Measurements from ENCODE around the gene FAM20C. TPM values are rescaled to one million over a fixed set of nuclear protein-coding genes. Genes with fewer than 3 reads are reported as not detected.

The FAM20C gene
- total RNA-seq, 4 donors from 2014 or later = 46.5 to 79.2 (median 69.8) TPM

DNA sequence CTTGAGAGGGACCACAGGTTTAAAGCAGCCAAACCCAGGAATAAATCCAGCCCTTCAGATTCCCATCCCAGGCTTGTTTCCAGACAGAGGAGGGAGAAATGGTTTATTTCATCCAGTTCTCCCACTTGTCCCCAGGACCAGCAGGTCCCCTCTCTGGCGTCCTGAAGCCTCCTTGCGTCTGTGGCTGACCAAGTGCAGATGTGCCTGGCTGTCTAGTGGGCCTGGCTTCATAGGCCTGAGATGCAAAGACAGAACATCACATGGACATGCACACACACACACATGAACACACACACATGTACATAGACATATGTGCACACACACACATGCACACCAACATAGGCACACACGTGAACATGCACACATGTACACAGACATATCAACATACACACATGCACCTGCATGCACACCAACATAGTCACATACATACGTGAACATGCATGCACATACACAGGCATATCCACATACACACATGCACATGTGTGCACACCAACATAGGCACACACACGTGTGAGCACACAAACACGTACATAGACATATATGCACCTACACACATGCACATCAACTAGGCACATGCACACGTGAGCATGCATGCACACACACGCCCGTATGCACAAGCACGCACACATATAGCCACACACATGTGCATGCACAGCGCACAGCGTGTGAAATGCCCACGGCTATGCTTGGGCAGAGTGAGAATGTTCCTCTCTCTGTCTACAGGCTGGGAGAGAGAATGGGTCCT lies 108.3 kb downstream of the FAM20C start:
- no peak for DNase-seq (ENCODE audit: extremely low spot score)
- no peak for TF ChIP-seq EP300 (IDR thresholded peaks at IDR 0.05)
- no peaks in the 10 kb centered on the region for H3K9me3 ChIP-seq
- H3K36me3 ChIP-seq = no peaks in the 10 kb centered on the region
- no peak overlapping the region for H3K27ac ChIP-seq (replicated peaks in 1 of 4)
- H3K4me3 ChIP-seq = no peak overlapping the region
- no peaks in the 10 kb centered on the region for H3K4me1 ChIP-seq
- 94% methylated on average over 13 of the region's 13 CpGs for WGBS
- H3K27me3 ChIP-seq = peaks cover 0 to 33% (median 0%) of the 10 kb centered on the region in 4 donors
- intact Hi-C loops (cut with DNase I) = no loop called here

DNA sequence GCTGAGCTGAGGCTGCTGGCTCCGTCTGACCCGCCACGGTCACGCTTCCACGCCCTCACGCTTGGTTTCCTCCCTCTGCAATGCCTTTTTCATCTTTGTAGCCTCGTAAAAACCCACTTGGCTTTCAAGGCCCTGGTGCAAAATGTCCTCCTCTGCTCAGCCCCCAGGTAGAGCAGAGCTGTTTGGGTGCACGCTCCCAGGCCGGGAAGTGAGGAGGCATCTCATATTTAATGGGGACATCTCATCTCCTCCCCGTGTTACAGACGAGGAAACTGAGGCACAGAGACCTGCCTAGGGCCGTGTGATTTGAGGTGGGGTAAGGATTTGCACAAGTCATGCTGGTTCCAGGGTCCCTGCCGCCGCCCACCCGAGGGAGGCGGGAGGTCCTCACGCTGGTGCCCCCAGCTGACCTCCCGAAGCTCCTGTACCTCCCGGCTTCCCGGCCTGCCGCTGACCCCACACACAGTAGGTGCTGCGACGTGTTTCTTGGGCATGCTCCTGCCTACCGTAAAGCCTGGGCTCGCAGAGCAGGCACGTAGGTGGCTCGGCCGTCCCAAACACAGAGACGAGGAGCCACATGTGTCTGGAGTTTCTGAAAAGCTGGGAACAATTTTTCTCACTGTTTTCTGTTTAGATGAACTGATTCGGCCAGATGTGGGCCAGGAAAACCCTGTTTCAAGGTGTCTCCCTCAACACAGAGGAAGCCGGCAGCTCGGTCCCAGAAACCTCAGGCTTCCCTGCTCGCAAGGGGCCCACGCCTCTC lies 109.1 kb downstream of the FAM20C start:
- no peak for TF ChIP-seq EP300 (IDR thresholded peaks at IDR 0.05)
- no peak for TF ChIP-seq POLR2AphosphoS5 (IDR thresholded peaks at IDR 0.05)
- no peak for TF ChIP-seq POLR2A (IDR thresholded peaks at IDR 0.05; ENCODE audit: low read depth)
- TF ChIP-seq, protein P1, sequence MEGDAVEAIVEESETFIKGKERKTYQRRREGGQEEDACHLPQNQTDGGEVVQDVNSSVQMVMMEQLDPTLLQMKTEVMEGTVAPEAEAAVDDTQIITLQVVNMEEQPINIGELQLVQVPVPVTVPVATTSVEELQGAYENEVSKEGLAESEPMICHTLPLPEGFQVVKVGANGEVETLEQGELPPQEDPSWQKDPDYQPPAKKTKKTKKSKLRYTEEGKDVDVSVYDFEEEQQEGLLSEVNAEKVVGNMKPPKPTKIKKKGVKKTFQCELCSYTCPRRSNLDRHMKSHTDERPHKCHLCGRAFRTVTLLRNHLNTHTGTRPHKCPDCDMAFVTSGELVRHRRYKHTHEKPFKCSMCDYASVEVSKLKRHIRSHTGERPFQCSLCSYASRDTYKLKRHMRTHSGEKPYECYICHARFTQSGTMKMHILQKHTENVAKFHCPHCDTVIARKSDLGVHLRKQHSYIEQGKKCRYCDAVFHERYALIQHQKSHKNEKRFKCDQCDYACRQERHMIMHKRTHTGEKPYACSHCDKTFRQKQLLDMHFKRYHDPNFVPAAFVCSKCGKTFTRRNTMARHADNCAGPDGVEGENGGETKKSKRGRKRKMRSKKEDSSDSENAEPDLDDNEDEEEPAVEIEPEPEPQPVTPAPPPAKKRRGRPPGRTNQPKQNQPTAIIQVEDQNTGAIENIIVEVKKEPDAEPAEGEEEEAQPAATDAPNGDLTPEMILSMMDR (IDR thresholded peaks at IDR 0.05) = no peak
- no peak for DNase-seq (ENCODE audit: extremely low spot score)
- intact Hi-C loops (cut with DNase I) = no loop called here
- peaks cover 0 to 32% (median 0%) of the 10 kb centered on the region in 4 donors for H3K27me3 ChIP-seq
- 91% methylated on average over 17 of the region's 34 CpGs for WGBS
- no peaks in the 10 kb centered on the region for H3K4me1 ChIP-seq
- no peak overlapping the region for H3K27ac ChIP-seq (replicated peaks in 1 of 4)
- H3K4me3 ChIP-seq = no peak overlapping the region
- no peaks in the 10 kb centered on the region for H3K9me3 ChIP-seq
- H3K36me3 ChIP-seq = no peaks in the 10 kb centered on the region

DNA sequence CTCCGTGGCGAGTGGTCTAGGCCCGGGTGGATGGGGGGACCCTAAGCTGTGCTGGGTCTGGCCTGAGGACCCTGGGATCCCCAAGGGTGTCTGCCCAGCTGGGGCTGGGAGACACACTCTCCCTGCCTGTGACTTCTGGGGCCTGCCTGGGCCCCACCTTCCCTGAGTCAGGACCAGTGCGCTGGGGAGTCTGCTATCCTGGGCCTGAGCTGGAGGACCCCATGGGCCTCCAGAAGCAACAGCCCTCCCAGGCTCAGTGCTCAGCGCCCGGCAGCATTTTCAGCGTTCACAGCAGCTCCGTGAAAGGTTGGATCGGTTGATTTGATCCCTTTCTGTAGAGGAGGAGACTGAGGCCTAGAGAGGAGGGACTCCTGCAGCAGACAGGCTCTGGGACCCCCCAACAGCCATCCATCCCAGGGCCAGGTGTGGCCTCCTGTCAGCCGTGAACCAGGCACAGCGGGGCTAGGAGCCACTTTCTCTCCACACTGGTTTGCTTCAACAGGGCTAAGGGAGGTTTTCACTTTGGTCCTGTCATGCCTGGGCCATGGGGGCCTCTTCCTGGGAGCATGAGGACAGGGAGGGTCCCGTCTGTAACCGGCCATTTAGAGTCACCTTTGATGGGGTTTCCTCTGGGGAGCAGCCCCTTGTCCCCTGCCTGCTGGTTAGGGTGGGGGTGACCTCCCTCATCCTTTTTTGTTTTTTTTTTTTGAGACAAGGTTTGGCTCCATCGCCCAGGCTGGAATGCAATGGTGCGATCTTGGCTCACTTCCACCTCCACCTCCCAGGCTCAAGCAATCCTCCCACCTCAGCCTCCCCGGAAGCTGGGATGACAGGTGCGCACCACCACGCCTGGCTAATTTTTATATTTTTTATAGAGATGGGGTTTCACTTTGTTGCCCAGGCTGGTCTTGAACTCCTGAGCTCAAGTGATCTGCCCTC lies 110.0 kb downstream of the FAM20C start:
- intact Hi-C loops (cut with DNase I) = no loop called here
- Histone ChIP-seq H3K4me1 (no peaks in the 10 kb centered on the region), H3K36me3 (no peaks in the 10 kb centered on the region), H3K27me3 (peaks cover 0 to 32% (median 0%) of the 10 kb centered on the region in 4 donors), H3K27ac (replicated peaks in 1 of 4) (no peak overlapping the region), H3K9me3 (peaks cover 0 to under 1% (median under 1%) of the 10 kb centered on the region in 4 donors), H3K4me3 (no peak overlapping the region)
- TF ChIP-seq POLR2AphosphoS5 (IDR thresholded peaks at IDR 0.05) = no peak
- no peak for TF ChIP-seq EP300 (IDR thresholded peaks at IDR 0.05)
- TF ChIP-seq POLR2A (IDR thresholded peaks at IDR 0.05; ENCODE audit: low read depth) = no peak
- TF ChIP-seq, protein P1 (IDR thresholded peaks at IDR 0.05) = no peak
- no peak for DNase-seq (ENCODE audit: extremely low spot score)
- WGBS = 88% methylated on average over 16 of the region's 18 CpGs

DNA sequence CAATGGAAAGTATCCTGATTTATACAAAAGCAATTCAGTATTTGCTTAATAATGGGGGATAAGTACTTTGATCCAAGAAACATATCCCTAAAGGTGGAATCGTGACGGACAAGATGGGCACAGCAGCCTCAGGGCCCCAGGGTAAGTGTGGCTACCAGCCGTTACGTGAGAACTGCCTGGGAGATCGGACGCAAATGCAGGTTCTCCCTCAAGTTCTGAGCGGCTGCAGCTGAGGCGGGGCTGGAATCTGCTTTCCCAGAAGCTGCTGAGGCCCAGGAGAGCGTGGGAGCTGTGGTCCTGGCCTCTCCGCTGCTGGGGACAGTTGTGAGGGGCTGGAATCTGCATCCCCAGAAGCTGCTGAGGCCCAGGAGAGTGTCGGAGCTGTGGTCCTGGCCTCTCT lies 111.1 kb downstream of the FAM20C start:
- peaks cover 0 to 29% (median 0%) of the 10 kb centered on the region in 4 donors for H3K27me3 ChIP-seq
- H3K4me1 ChIP-seq = no peaks in the 10 kb centered on the region
- no peak overlapping the region for H3K27ac ChIP-seq (replicated peaks in 1 of 4)
- DNase-seq (ENCODE audit: extremely low spot score) = no peak
- WGBS = 94% methylated on average over 8 of the region's 11 CpGs
- H3K4me3 ChIP-seq = no peak overlapping the region
- no peaks in the 10 kb centered on the region for H3K36me3 ChIP-seq
- peaks cover 0 to 11% (median 8%) of the 10 kb centered on the region in 4 donors for H3K9me3 ChIP-seq
- TF ChIP-seq POLR2AphosphoS5 (IDR thresholded peaks at IDR 0.05) (no peak), POLR2A (IDR thresholded peaks at IDR 0.05; ENCODE audit: low read depth) (no peak), EP300 (IDR thresholded peaks at IDR 0.05) (no peak)
- TF ChIP-seq, protein P1 (IDR thresholded peaks at IDR 0.05) = no peak
- intact Hi-C loops (cut with DNase I) = no loop called here
